GM12874 (cell line): ENCODE results near the gene ATXN7.
A peak's percentile ranks its signal among the peaks of the same experiment; 100 is the strongest.

Experiments
- TF ChIP-seq, protein P1 (sequence below): IDR thresholded peaks from 2 replicates; pipeline ENCODE4 v1.5.1; 2011; ENCODE audit warnings: low read depth, mild to moderate bottlenecking, control low read depth, low read length, moderate library complexity; ENCODE audit not compliant: insufficient read depth

ATXN7 gene

GRCh38 chr3:64019879-64020278, 156.2 kb downstream of the ATXN7 start:
- TF ChIP-seq, protein P1, sequence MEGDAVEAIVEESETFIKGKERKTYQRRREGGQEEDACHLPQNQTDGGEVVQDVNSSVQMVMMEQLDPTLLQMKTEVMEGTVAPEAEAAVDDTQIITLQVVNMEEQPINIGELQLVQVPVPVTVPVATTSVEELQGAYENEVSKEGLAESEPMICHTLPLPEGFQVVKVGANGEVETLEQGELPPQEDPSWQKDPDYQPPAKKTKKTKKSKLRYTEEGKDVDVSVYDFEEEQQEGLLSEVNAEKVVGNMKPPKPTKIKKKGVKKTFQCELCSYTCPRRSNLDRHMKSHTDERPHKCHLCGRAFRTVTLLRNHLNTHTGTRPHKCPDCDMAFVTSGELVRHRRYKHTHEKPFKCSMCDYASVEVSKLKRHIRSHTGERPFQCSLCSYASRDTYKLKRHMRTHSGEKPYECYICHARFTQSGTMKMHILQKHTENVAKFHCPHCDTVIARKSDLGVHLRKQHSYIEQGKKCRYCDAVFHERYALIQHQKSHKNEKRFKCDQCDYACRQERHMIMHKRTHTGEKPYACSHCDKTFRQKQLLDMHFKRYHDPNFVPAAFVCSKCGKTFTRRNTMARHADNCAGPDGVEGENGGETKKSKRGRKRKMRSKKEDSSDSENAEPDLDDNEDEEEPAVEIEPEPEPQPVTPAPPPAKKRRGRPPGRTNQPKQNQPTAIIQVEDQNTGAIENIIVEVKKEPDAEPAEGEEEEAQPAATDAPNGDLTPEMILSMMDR = no peak

- TF ChIP-seq, protein P1 = no peak
Observed at GRCh38 chr3:64021922-64022321, 158.3 kb downstream of the ATXN7 start.

GRCh38 chr3:64022451-64023186, 159.0 kb downstream of the ATXN7 start:
- TF ChIP-seq, protein P1 = no peak

DNA sequence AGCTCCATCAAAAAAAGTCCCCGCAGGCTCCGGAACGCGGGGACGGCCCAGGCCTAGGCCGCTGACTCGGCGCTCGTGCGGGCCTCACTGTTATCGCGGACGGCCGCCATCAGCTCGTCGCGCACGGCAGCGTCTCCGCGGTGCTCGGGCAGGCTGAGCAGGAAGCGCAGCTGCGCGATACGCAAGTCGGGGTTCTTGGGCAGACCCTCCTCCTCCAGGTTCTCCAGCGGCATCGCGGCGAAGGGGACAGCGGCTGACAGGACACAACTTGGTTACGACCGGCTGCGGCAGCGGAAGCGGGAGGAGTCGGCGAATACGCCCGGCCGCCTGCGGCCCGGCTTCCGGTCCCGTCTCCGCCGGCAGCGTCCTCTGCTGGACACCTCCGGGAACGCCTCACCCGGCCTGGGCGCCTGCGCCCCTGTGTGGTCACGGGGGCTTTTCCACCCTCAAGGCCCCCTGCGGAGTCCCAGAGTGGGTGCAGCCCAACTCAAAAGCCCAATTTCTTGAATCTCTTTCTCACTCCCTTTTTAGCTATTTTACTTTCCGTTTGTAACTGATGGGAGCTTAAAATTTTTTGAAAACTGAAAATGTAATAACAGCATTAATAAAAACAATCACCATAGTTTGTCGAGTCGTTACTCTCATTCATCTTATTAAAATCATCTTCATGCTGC, 159.7 kb downstream of the ATXN7 start, which contains the start of gene PSMD6:
Gene PSMD6 (minus strand): TSS at position 308 of the 674 bp plus-strand sequence. CDS start 75 bp downstream, at position 233.
- TF ChIP-seq, protein P1 = peak; percentile 100

DNA sequence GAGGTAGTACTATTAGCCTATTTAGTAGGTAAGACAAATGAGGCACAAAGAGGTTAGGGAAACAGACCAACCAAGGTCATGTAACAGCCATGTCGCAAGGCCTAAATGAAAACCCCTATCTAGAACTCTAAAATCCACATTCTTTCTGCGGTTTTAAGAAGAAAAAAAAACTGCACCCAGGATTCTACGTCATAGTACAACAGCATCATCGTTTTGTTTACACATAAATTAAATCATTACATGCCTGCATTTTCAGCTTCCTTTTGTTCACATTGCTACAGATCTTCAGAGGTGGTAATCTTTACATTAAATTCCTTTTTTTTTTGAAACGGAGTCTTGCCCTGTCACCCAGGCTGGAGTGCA, 160.2 kb downstream of the ATXN7 start:
- TF ChIP-seq, protein P1 = no peak

- TF ChIP-seq, protein P1 = no peak
Observed at GRCh38 chr3:64026346-64026745, 162.7 kb downstream of the ATXN7 start.

DNA sequence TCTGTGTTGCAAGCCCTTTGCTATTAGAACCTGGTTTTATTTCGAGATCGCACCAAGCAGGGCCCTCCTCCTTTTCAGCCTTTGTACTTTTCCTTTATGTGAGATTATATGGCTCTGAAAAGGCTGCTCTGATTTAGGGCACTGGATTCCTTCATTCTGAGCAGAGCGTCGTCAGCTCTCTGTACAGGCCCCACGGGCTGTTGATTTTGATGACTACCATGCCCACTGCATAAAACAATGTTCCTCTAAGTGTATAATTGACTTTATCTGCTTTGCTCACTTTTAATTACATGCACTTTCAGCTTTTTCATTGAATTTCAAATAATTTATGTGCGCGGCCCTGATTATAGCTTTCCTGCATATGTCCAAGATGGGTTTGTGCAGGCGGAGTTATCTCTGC, 164.0 kb downstream of the ATXN7 start:
- TF ChIP-seq, protein P1 = no peak
